Mesendoderm (in vitro differentiated cells): ENCODE data around the gene CFAP68. TPM values are rescaled to one million over a fixed set of nuclear protein-coding genes. Genes with fewer than 3 reads are reported as not detected.

ENCODE experiments used
- small RNA-seq: library from polyadenylated mRNA; stranded (forward); fragments of <200 nt; extraction: miRNeasy Mini kit (QIAGEN cat#:217004); gene quantifications from one replicate; pipeline ENCODE3, GENCODE V24; 2013; ENCODE audit not compliant: insufficient read depth

CFAP68 gene

Small RNAs within 50 kb of the gene (small RNA-seq; reads per million reads assigned to genes)
- gene C11orf52 (not detected), gene GNG5P3 (not detected), gene RNA5SP351 (not detected), gene RPL37AP8 (not detected)
